ENCODE data around the gene FMNL2.

FMNL2 gene

GRCh38 chr2:152339556-152340286 lies 4.7 kb downstream of the FMNL2 start:
- DNase-seq = no peak

DNA sequence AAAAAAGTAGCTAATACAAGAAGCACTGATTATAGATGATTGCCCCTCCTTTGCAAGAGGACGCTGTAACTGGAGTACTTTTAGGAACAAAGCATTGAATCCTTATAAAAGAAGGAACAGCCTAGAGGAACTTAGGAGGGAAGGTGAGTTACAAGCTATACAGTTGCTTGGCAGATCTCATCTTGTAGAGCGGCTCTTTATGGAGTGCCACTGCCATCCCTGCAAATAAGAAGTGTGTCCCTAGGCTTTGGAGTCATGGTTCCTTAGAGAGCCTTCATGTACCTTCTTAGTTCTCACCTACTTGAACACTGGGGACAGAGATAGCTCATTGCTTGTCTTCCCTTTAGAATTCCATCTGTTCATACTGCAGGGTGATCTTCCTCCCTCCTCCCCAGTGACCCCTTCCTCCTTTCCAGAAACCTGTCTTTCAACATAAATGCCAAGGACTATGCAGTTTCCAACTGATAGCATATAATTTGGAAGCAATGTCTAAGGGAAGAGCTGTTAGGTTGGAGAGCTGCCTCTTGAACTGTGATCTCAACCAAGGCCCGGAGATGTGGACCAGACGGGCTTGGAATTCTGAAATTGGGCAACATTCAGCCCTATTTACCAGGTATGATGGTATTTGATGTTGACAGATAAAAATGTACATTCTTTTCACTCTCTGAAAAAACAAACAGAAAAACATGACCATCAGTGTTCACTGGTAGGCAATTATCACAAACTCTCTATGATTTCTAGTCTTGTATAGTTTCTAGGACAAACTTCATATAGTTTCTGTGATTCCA lies 7.5 kb downstream of the FMNL2 start:
- DNase-seq = no peak

- no peak for DNase-seq
Measured at GRCh38 chr2:152343426-152343825, 8.5 kb downstream of the FMNL2 start.

DNA sequence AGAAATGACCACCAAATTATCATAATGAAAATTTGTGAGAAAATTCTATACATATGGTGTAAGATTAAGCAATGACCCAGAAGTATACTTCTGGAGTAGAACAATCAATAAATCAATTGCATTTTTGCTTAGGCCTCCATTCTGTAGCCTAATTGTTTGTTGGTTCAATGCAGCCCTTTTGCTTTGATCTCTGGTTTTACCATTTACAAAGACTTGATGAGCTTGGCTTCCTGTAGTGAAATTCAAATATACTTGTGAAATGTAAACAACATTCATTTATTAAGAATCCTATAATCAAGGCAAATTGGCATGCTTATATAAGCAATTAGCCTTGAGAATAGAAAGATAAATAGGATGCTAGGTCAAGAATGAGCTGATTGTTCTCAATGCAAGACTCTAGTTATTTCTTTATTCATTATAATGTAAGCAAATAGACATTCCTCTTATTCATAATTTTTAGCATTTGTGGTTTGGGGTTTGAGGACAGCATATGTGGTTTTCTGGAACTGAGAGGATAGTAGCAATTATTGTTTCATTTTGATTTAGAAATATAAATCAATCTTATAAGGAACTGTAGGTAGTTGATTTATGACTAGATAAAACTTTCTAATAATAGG lies 9.7 kb downstream of the FMNL2 start:
- DNase-seq = no peak

DNA sequence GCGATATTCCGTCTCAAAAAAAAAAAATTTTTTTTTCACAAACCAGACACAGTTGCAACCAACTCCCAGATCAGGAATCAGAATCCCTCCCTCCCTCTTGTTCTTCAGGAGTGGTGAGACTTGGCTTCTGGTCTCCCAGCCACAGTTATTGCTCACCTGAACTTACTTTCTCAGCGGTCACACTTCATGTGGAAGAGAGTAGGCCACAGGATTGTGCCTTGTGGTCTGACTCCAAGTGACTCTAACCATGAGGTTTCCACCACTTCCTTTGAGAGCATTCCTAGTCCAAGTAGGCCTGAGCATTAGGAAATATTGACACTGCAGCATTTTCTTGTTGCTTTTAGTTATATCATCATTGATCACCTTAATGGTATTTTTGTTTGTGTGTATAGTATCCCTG lies 12.1 kb downstream of the FMNL2 start:
- peak; percentile 36 for DNase-seq

GRCh38 chr2:152348388-152348787 lies 13.4 kb downstream of the FMNL2 start:
- DNase-seq = peak; percentile 35

DNA sequence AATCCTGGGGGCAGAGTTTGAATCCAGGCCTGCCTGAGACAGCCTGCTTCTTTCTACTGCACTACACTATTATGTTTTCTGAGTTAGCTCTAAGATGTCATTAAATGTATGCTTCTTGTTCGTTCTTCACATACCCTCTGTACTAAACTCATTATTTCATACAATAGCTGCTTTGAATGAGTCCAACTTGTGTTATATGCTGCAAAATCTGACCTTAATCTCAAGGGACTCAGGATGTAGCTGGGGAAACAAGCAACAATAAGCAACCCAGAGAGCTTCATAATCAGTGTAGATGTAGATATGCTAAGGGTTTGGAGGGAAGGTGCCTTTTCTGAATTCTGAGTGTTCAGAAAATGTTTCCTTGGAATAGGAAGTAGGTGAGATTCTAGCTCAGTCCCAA lies 14.4 kb downstream of the FMNL2 start:
- DNase-seq = no peak

GRCh38 chr2:152350155-152350679 lies 15.2 kb downstream of the FMNL2 start:
- DNase-seq = no peak

DNA sequence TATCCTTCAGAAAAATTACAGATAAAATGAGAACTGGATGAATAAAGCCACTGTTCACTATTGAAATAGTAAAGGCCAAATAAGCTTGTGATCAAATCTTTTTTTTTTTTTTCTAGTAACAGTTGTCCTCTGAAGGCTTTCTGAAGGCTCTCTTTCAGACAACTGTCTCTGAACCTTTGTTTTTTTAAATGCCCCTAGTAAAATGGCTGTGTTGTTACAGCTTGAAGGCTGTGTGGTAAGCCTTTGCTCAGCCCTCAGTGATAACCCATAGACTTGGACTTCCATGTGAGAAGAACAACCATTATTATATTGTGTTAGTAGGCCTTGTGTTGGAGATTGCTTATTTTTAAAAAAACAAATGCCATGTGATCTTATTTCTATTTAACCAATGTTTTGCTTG lies 17.6 kb downstream of the FMNL2 start:
- no peak for DNase-seq

- no peak for DNase-seq
Measured at GRCh38 chr2:152353364-152353763, 18.4 kb downstream of the FMNL2 start.

- DNase-seq = no peak
Measured at GRCh38 chr2:152354069-152354755, 19.2 kb downstream of the FMNL2 start.

DNA sequence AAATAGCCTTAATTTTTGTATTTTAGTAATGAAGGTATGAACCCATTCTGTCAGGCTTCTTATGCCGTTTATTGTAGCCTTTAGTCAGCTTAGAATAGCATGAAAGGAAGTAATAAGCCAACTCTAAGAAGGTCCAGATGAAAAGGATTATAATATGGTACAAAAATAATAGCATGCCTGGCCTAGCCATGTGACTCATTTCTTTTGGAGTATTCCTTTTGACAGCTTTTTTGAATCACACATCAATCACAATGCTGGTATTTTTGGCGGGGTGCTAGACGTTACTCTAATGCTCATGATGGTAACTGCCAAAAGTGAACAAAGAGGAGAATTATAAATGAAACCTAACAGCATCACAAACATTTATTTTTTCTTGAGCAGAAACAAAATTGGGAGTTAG lies 19.9 kb downstream of the FMNL2 start:
- DNase-seq = no peak

GRCh38 chr2:152355409-152355831 lies 20.4 kb downstream of the FMNL2 start:
- DNase-seq = no peak

DNA sequence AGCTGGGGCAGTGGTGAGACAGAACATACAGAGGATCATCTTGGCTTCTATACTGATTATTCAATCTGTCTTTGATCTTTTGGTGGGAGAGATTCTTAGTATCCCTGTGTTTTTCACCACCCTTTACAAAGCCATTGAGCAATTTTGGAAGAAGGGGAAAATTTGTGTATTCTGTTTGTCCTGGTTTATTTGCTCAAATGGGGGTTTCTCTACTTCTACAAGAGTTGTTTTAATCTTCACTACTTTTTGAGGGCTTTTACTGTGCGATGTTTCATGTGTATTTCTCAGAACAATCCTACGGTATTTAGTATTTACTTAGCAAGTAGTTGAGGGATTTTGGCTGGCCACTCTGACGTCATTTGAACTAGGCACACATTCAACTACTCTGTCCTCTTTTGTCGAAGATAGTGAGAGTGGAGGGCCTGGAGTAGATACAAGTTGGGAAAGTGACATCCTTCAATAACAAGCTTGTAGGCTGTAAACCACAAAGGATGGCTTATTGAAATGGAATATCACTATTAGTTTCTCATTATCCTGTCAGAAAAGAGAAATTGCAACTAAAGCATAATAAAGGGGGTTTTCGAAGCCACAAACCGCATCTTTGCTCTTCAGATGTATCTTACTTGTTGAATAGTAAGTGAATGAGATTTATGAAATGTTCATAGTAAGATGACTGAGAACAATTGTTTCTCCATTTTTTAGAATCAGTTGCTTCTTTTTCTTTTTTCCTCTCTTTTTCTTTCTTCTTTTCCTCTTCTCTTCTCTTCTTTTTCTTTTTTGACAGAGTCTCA lies 24.8 kb downstream of the FMNL2 start:
- DNase-seq = no peak

- no peak for DNase-seq
Measured at GRCh38 chr2:152363936-152364335, 29.0 kb downstream of the FMNL2 start.

DNA sequence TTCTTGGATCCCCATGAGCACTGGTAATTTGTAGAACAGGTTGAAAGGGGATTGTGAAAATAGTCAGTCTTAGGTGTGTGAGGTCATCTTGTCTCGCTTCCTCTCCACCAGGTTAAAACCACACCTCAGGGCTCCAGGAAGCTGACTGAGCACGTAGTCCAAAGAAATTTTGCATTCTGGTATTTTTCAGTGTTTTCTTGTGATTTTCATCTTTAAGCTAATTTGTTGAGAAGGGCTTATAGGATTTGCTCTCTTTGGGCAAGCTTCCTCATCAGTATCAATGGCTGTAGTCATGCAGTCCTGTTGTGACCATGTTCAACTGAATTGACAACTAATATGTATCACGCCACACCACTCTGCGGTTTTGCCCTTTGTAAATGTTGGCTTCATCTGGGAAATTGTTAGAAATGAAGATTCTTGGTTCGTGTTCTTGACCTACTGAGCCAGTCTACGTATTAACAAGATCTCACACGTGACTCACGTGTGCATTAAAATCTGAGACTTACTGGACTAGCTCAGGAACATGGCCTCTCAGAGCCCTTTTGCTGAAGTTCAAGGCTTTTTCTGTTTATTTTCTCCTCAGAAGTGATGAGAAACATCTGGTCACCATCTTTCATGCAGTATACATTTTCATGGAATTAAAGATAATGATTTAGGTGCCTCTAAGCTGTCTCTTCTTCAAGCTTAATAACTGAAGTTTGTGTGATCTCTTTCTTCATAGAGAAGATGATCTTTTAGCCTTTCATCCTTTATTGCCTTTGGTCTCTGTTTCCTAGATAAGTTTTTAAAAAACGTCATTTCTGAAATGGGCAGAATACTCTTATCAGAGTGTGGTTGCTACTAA lies 32.8 kb downstream of the FMNL2 start:
- DNase-seq = no peak

DNA sequence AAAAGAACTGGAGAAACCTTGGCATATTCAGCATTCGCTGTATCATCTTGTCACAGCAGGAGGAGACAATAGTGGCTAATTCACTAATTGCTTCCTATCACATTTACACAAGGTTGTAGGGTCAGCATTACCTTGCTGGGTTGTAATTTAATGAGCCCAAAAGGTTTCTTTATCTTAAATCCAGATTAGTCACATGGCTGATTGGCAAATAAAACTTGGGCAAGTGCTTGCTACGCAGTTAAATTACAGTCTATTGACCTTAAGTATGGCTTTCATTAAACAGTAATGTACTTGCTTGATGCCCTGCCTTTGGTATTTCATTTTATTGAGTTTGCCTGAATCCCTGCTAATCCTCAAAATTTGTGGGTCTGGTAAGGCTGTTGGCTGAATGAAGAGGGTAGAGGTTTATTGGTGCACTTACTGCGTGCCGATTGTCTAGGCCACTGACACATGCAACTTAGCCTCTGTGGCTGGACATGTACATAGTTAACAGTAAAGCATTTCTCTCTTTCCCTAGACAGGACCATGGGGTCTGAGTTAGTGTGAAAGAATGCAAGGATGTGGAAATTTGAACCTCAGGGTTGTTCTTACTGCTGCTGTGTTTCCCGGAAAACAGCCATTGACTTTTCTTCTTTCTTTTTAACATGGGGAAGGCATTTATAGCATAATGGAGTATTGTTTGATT lies 34.3 kb downstream of the FMNL2 start:
- no peak for DNase-seq

DNA sequence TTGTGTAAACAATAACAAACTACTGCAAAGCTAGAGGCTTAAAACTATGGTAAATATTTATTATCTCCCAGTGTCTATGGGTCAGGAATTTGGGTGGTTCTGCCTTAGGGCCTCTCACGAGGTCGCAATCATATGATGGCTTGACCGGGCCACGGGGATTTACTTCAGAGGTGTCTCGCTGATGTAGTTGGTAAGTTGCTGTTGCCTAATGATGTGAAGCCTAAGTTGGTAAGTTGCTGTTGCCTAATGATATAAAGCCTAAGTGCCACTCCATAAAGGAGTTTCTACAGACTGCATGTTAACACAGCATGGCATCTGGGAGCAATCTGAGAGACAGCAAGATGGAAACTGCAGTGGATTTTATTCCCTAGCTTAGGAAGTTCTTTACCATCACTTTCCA lies 35.8 kb downstream of the FMNL2 start:
- no peak for DNase-seq

DNA sequence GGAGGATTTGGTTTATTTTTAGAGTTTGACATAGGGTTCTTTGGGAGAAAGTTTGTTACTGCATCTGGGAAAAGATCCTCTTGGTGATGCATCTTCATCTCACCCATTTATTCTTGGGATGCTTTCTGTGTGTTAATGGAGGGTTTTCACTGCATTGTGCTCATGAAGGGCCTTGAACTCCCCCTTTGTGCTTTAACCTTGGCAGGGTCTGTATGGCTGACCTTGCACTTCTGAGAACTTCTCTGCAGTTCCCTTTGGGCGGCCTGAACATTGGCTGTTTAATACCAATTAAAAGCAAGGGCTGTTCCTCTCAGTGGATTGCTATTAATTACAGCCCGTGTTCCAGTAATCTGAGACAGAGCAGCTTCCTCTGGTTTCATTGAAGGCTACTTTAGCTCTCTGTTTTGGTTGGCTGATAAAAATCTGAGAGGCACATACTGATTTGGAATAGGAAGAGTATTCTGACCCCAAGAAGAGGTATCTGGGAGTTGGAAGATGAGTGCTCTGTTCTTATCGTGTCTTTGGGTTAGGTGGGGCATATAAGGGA lies 37.5 kb downstream of the FMNL2 start:
- no peak for DNase-seq

GRCh38 chr2:152375174-152375573 lies 40.2 kb downstream of the FMNL2 start:
- no peak for DNase-seq
